MV-4-11 (cell line): ENCODE data around the gene KYAT1.

Experiments
- DNase-seq: peaks from one replicate; lab custom pipeline; 2025; lab: John Stamatoyannopoulos, UW

KYAT1 gene

DNA sequence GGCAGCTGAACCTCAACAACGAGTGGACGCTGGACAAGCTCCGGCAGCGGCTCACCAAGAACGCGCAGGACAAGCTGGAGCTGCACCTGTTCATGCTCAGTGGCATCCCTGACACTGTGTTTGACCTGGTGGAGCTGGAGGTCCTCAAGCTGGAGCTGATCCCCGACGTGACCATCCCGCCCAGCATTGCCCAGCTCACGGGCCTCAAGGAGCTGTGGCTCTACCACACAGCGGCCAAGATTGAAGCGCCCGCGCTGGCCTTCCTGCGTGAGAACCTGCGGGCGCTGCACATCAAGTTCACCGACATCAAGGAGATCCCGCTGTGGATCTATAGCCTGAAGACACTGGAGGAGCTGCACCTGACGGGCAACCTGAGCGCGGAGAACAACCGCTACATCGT lies 26.6 kb upstream of the KYAT1 start:
- DNase-seq, result no peak

DNA sequence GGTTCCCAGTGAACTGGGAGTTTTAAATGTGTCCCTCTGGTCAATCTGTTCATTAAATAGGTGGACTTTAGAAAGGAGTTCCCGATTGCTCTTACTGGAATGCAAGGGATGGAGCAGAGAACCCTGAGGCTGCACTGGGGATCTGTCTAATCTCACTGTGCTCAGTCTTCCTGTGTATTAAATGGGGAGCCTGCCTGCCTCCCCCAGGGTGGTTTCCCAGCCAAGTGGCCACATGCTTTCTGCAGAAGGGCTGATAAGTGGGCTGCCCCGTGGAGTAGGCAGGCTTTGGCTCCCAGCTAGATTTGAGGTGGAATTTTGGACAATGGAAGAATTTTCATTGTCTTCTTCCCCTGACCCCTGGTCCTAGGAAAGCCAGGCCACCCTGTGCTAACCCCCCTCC lies 25.0 kb upstream of the KYAT1 start:
- DNase-seq, result no peak

- no peak for DNase-seq
These were observed 24.2 kb upstream of the KYAT1 start for GRCh38 chr9:128905964-128906363.

- no peak for DNase-seq
These were observed 22.3 kb upstream of the KYAT1 start for GRCh38 chr9:128903871-128904620.

DNA sequence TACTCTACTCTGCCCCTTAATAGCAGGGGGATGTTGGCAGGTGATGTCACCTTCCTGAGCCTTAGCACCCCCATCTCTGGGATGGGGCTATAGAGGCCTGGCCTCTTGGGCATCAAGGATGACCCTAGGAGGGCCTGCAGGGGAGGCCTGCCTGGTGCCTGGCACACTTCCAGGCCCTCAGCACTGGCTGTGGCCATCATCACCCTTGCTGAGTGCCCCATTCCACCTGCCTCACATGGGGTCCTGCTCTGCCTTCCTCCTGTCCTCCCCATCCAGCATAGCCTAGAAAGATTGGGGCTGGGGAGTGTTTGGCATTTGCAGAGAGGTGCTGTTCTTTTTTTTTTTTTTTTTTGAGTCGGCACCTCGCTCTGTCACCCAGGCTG lies 21.3 kb upstream of the KYAT1 start:
- no peak for DNase-seq

GRCh38 chr9:128902351-128903078 lies 20.8 kb upstream of the KYAT1 start:
- DNase-seq, result peak; percentile 22

GRCh38 chr9:128901822-128902221 lies 20.1 kb upstream of the KYAT1 start:
- no peak for DNase-seq

DNA sequence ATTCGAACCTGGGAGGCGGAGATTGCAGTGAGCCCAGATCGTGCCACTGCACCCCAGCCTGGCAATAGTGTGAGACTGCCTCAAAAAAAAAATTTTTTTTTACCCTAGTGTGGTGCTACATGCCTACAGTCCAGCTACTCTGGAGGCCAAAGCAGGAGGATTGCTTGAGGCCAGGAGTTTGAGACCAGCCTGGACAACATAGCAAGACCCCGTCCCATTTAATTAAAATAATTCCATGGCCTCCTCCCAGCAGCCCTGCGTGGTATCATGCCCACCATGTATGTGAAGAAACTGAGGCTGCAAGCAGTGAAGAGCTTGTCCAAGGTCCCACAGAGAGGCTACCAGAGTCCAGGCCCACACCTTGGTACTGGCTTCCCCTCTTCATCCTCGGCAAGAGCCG lies 19.6 kb upstream of the KYAT1 start:
- no peak for DNase-seq

GRCh38 chr9:128899566-128900322 lies 18.0 kb upstream of the KYAT1 start:
- DNase-seq, result peak; percentile 83

DNA sequence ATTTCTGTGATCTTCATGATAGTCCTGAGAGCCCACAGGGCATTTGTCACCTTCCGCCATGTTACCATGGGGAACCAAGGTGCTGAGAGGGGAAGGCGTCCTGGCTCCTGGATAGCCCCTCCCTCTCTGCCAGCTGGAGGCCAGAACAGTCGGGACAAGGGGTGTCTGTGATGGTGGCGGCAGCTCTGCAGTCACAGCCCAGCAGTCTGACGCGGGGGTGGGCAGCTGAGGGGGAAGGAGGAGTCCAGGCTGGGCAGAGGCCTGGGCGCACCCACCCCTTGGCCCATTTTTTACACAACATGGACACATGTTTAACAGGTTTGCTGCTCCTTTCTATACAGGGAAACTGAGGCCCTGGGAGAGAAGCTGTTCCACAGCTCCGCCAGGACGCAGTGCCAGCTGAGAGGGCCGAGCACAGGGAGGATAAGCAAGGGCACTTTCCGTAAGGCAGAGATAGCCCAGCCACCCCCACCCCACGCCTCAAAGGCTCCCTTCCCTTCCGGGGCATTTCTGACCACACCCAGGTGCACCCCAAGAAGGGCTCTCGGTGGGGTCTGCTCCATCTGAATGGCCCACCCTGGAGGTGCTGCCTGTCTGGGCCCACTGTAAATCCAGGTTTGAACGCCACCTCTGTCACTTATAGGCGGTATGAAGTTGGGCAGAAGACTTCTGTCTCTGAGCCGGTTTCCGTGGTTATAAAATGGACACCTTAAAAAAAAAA lies 17.3 kb upstream of the KYAT1 start:
- DNase-seq, result no peak

DNA sequence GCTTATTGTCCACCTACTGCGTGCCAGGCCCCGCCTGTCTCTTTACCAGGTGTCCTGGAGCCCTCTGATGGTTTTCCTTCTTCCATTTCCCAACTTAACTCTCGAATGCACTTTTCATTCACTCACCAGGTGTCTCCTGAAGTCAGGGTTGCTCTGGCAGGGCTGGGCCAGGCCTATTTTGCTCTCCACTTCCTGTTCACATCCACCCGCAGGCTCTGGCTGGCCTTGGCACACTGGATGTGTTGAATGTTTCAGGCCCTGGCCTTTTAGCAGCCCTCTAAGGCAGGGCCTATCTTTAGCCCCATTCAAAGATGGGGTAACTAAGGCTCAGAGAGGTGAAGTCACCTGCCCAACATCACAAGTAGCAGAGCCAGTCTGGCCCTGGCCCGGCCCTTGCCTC lies 16.6 kb upstream of the KYAT1 start:
- no peak for DNase-seq

GRCh38 chr9:128895556-128895955 lies 13.8 kb upstream of the KYAT1 start:
- DNase-seq, result no peak

DNA sequence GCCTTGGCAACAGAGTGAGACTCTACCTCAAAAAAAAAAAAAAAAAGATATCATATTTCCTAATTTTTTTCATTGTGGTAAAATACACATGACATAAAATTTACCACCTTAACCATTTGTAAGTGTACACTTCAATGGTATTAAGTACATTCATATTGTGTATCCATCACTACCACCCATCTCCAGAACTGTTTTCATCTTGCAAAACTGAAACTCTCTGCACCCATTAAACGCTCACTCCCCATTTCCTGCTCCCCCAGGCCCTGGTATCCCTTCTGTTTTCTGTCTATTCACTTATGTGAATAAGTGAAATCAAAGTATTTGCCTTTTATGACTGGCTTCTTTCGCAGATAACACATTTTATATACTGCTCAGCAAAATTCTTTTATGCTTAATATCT lies 13.0 kb upstream of the KYAT1 start:
- no peak for DNase-seq

DNA sequence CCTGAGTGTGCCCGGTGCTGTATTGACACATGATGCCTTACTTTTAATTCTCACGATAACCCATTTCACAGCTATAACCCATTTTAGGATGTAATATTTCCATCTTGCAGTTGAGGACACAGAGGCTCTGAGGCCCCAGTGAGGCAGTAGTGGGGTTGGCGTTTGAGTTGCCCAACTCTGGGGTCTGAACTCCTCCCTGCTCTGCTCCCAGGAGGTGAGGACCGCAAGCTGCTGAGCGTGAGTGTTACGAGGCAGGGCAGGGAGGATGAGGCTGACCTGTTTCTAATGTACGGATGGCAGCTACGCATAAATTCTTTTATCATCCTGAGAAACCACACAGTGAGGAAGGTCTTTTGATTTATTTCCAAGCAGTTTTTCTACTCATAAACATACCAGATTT lies 11.6 kb upstream of the KYAT1 start:
- DNase-seq, result no peak

DNA sequence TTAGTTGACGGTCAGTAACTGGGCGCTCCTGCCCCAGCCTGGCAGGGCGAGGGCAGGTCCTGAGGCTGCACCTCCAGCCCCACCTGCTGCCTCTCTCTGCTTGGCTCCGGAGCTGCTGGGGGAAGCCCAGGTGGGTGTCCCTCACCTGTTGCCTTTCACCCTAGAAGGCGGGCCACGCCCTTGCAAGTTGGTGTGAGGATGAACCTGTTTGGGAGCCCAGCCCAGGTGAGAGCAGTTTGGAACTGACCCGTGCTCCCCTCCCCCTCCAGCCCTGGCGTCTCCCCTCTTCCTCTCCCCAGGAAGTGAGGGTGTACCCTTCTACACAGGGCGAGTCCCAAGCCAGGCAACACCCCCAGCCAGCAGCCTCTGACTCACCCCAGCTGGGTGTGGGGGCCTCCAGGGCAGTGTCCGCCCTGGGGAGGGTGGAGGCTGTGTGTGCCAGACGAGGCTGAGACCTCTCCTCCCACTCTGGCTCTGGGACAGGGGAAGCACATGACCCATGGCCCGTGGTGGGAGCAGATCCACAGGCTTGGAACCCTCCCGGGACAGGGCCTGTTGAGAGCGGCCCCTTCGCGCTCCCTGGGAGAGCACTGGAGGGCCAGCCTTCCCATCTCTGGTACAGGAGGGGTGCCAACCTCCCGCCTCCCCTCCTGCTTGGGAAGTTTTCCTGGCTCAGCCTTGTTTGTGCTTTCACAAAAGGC lies 10.6 kb upstream of the KYAT1 start:
- DNase-seq, result no peak

- DNase-seq, result no peak
These were observed 9.8 kb upstream of the KYAT1 start for GRCh38 chr9:128891321-128892220.

GRCh38 chr9:128887914-128888350 lies 6.2 kb upstream of the KYAT1 start:
- DNase-seq, result no peak

DNA sequence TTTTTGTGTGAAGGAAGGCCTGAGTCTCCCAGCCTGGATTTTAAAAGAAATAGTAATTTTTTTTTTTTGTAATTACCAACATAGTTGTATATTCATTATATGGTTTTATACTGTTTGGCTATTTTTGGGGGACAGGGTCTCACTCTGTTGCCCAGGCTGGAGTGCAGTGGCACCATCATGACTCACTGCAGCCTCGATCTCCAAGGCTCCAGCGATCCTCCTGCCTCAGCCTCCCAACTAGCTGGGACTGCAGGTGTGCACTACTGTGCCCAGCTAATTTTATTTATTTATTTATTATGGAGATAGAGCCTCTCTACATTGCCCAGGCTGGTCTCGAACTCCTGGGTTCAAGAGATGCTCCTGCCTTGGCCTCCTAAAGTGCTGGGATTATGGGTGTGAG lies 5.3 kb upstream of the KYAT1 start:
- DNase-seq, result no peak

DNA sequence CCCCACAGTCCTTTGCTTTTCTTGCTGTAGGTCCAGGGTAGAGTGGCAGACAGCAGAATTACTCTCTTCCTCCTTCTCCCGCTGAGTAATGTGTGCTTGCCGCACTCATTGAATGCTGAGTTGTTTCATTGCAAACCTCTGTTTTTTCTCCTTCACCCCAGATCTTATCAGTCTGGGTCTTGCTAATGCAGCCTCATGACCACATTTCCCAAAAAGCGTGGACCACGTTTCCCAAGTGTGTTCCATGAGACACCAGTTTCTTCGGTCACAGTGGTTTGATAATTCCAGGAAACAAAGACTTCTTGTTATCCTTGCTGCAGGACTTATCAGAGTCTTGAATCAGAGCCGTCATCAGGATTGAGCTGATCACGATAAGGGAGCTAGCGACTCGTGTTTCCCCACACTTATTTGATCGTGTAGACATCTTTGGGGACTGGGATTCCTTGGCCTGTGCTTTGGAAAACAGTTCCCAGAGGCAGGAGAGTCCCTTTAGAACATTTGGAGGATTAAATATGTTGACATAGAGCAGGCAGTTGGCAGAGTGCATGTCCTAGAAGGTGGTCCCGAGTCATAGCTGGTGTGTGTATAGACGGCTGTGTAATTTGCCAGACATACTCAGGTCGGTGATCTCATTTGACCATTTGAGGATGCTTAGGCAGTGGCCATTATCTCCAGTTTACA lies 4.6 kb upstream of the KYAT1 start:
- no peak for DNase-seq

DNA sequence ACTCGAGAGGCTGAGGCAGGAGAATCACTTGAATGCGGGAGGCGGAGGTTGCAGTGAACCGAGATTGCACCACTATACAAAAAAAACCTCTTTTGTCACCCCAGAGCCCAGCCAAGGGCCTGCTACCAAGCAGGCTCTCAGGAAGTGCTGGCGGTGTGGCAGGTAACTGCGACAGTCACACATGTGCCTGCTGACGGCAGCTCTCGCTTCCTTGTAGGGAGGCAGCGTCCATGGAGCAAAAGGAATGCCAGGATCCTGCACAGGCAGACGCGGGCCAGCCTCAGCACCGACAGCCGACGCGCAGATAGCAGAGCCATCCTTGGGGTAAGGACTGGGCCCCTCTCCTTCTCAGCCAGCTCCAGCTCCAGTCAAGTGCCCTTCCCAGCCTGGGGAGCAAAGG lies 4.0 kb upstream of the KYAT1 start:
- no peak for DNase-seq
